ENCODE results near the gene VIP.

Gene VIP

GRCh38 chr6:152765331-152765730 lies 14.7 kb downstream of the VIP start:
- H3K4me3 ChIP-seq (ENCODE audit: low read depth, low read length), result no peak overlapping the region
- TF ChIP-seq CTCF (IDR thresholded peaks at IDR 0.05; ENCODE audit: low read depth, low read length) (no peak), MAX (IDR thresholded peaks at IDR 0.05; ENCODE audit: low read depth, low read length) (no peak), POLR2A (IDR thresholded peaks at IDR 0.05; ENCODE audit: extremely low read depth, insufficient read length) (no peak), MYC (IDR thresholded peaks at IDR 0.05; ENCODE audit: low read depth, low read length) (no peak)
- no peak for DNase-seq (ENCODE audit: low read depth)

GRCh38 chr6:152769159-152769558 lies 18.6 kb downstream of the VIP start:
- H3K4me3 ChIP-seq (ENCODE audit: low read depth, low read length), result no peak overlapping the region
- DNase-seq (ENCODE audit: low read depth), result no peak
- TF ChIP-seq MYC (IDR thresholded peaks at IDR 0.05; ENCODE audit: low read depth, low read length), result no peak
- no peak for TF ChIP-seq MAX (IDR thresholded peaks at IDR 0.05; ENCODE audit: low read depth, low read length)
- TF ChIP-seq CTCF (IDR thresholded peaks at IDR 0.05; ENCODE audit: low read depth, low read length), result no peak
- TF ChIP-seq POLR2A (IDR thresholded peaks at IDR 0.05; ENCODE audit: extremely low read depth, insufficient read length), result no peak

- TF ChIP-seq MAX (IDR thresholded peaks at IDR 0.05; ENCODE audit: low read depth, low read length) (no peak), CTCF (IDR thresholded peaks at IDR 0.05; ENCODE audit: low read depth, low read length) (no peak), MYC (IDR thresholded peaks at IDR 0.05; ENCODE audit: low read depth, low read length) (no peak), POLR2A (IDR thresholded peaks at IDR 0.05; ENCODE audit: extremely low read depth, insufficient read length) (no peak)
- DNase-seq (ENCODE audit: low read depth), result no peak
- H3K4me3 ChIP-seq (ENCODE audit: low read depth, low read length), result no peak overlapping the region
These were observed 19.4 kb downstream of the VIP start for GRCh38 chr6:152769993-152770392.

GRCh38 chr6:152771061-152771687 lies 20.6 kb downstream of the VIP start:
- no peak overlapping the region for H3K4me3 ChIP-seq (ENCODE audit: low read depth, low read length)
- no peak for DNase-seq (ENCODE audit: low read depth)

GRCh38 chr6:152775428-152775827 lies 24.8 kb downstream of the VIP start:
- TF ChIP-seq CTCF (IDR thresholded peaks at IDR 0.05; ENCODE audit: low read depth, low read length) (no peak), MAX (IDR thresholded peaks at IDR 0.05; ENCODE audit: low read depth, low read length) (no peak), POLR2A (IDR thresholded peaks at IDR 0.05; ENCODE audit: extremely low read depth, insufficient read length) (no peak), MYC (IDR thresholded peaks at IDR 0.05; ENCODE audit: low read depth, low read length) (no peak)
- DNase-seq (ENCODE audit: low read depth), result no peak
- no peak overlapping the region for H3K4me3 ChIP-seq (ENCODE audit: low read depth, low read length)

More at GRCh38 chr6:152771061-152771687, 20.6 kb downstream of the VIP start:
- TF ChIP-seq CTCF (IDR thresholded peaks at IDR 0.05; ENCODE audit: low read depth, low read length), result no peak
- TF ChIP-seq MYC (IDR thresholded peaks at IDR 0.05; ENCODE audit: low read depth, low read length), result no peak
- no peak for TF ChIP-seq MAX (IDR thresholded peaks at IDR 0.05; ENCODE audit: low read depth, low read length)
- TF ChIP-seq POLR2A (IDR thresholded peaks at IDR 0.05; ENCODE audit: extremely low read depth, insufficient read length), result no peak

Data from NB4 (cell line).